ENCODE measurements around the gene HBB. TPM values are rescaled to one million over a fixed set of nuclear protein-coding genes. Genes with fewer than 3 reads are reported as not detected.

HBB gene
- total RNA-seq, 2 experiments from 2014 or later: not detected

DNA sequence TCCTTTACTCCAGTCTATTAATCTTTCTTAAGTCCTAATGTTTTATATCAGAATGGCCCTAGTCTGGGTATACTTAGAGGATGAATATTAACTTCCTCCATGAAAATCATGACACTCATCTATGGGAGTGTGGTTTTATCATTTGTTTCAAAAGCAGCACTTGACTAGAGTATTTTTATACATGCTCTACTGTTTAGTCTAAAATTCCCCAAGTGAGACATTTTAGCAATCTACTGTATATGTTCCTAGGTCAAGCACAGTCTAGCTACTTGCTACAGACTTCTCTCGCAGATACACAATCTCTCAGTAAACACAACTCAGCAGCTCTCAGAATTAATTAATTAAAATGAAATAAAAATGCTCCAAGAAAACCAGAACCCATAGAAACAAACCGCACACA is 2.9 kb upstream of the HBB start:
- no peaks in the 10 kb centered on the region for H3K36me3 Mint-ChIP-seq (ENCODE audit: low read depth)
- no peak for DNase-seq
- POLR2A ChIA-PET: no interaction called here
- no peak for ATAC-seq
- H3K27ac Mint-ChIP-seq: no peak overlapping the region
- intact Hi-C loops (cut with micrococcal nuclease): no loop called here
- TF ChIP-seq, protein P1, sequence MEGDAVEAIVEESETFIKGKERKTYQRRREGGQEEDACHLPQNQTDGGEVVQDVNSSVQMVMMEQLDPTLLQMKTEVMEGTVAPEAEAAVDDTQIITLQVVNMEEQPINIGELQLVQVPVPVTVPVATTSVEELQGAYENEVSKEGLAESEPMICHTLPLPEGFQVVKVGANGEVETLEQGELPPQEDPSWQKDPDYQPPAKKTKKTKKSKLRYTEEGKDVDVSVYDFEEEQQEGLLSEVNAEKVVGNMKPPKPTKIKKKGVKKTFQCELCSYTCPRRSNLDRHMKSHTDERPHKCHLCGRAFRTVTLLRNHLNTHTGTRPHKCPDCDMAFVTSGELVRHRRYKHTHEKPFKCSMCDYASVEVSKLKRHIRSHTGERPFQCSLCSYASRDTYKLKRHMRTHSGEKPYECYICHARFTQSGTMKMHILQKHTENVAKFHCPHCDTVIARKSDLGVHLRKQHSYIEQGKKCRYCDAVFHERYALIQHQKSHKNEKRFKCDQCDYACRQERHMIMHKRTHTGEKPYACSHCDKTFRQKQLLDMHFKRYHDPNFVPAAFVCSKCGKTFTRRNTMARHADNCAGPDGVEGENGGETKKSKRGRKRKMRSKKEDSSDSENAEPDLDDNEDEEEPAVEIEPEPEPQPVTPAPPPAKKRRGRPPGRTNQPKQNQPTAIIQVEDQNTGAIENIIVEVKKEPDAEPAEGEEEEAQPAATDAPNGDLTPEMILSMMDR (IDR thresholded peaks at IDR 0.05): no peak
- CTCF ChIA-PET: no interaction called here
- H3K4me1 Mint-ChIP-seq (ENCODE audit: low read depth): no peaks in the 10 kb centered on the region
- H3K4me3 Mint-ChIP-seq: no peak overlapping the region
- no peaks in the 10 kb centered on the region for H3K9me3 Mint-ChIP-seq
- H3K27me3 Mint-ChIP-seq: peaks cover 4% of the 10 kb centered on the region

DNA sequence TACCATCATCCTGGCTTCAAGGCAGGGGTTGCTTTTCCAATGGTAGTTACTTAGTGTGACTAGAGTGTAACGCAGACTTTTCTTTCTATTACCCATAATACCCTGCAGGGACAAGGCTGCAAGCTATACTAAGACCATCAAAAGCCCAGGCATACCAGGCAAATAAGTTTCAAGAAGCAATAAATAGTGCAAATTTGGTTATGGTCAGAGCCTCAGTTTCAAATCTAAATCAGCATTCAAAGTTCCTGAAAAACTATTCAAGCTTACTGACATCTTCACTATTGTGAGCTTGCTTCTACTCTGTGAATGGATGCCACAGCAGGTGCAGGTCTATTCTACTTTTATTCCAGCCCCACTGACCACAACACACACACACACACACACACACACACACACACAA is 2.5 kb upstream of the HBB start:
- TF ChIP-seq, protein P1 (IDR thresholded peaks at IDR 0.05): no peak
- no peaks in the 10 kb centered on the region for H3K4me1 Mint-ChIP-seq (ENCODE audit: low read depth)
- no peak overlapping the region for H3K27ac Mint-ChIP-seq
- DNase-seq (no peak), ATAC-seq (no peak)
- POLR2A ChIA-PET: no interaction called here
- no peaks in the 10 kb centered on the region for H3K9me3 Mint-ChIP-seq
- CTCF ChIA-PET: interaction anchor here (0.5 kb wide), 1 partner anchor 736 kb away, joined by 3 read pairs; no protein-coding TSS in a partner anchor
- no peaks in the 10 kb centered on the region for H3K36me3 Mint-ChIP-seq (ENCODE audit: low read depth)
- no peak overlapping the region for H3K4me3 Mint-ChIP-seq
- intact Hi-C loops (cut with micrococcal nuclease): no loop called here
- peaks cover 4% of the 10 kb centered on the region for H3K27me3 Mint-ChIP-seq

DNA sequence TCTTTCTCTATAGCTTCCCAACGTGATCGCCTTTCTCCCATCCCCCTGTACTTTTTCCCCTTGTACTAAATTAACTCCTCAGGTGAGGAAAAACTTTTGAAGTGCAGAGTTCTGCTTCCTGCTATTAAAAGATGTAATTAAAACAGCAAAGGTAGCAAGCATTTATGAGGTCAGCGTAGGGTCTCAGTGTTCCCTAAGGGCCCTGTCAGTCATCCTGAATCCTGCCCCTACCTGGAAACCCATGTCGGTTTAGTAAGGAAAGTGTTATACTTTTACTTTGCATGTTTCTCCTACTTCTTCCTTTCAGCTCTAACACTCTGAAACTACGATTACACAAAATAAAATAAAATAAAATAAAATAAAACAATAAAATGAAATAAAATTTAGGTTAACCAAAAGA is 1.3 kb upstream of the HBB start:
- ChIA-PET CTCF (no interaction called here), POLR2A (no interaction called here)
- intact Hi-C loops (cut with micrococcal nuclease): no loop called here
- TF ChIP-seq, protein P1 (IDR thresholded peaks at IDR 0.05): no peak
- Mint-ChIP-seq H3K4me1 (ENCODE audit: low read depth) (no peaks in the 10 kb centered on the region), H3K27ac (no peak overlapping the region), H3K27me3 (peaks cover 6% of the 10 kb centered on the region), H3K9me3 (no peaks in the 10 kb centered on the region), H3K36me3 (ENCODE audit: low read depth) (no peaks in the 10 kb centered on the region), H3K4me3 (no peak overlapping the region)
- ATAC-seq (no peak), DNase-seq (no peak)

DNA sequence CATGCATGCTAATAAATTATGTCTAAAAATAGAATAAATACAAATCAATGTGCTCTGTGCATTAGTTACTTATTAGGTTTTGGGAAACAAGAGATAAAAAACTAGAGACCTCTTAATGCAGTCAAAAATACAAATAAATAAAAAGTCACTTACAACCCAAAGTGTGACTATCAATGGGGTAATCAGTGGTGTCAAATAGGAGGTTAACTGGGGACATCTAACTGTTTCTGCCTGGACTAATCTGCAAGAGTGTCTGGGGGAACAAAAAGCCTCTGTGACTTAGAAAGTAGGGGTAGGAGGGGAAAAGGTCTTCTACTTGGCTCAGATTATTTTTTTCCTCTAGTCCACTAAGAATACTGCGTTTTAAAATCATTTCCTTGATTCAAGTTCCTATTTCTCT is 810 bp upstream of the HBB start:
- ChIA-PET CTCF (no interaction called here), POLR2A (no interaction called here)
- H3K4me3 Mint-ChIP-seq: no peak overlapping the region
- H3K9me3 Mint-ChIP-seq: no peaks in the 10 kb centered on the region
- TF ChIP-seq, protein P1 (IDR thresholded peaks at IDR 0.05): no peak
- ATAC-seq: no peak
- peaks cover 6% of the 10 kb centered on the region for H3K27me3 Mint-ChIP-seq
- intact Hi-C loops (cut with micrococcal nuclease): no loop called here
- H3K36me3 Mint-ChIP-seq (ENCODE audit: low read depth): no peaks in the 10 kb centered on the region
- no peak overlapping the region for H3K27ac Mint-ChIP-seq
- H3K4me1 Mint-ChIP-seq (ENCODE audit: low read depth): no peaks in the 10 kb centered on the region
- no peak for DNase-seq

DNA sequence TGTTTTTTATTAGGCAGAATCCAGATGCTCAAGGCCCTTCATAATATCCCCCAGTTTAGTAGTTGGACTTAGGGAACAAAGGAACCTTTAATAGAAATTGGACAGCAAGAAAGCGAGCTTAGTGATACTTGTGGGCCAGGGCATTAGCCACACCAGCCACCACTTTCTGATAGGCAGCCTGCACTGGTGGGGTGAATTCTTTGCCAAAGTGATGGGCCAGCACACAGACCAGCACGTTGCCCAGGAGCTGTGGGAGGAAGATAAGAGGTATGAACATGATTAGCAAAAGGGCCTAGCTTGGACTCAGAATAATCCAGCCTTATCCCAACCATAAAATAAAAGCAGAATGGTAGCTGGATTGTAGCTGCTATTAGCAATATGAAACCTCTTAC is 1.4 kb downstream of the HBB start:
- H3K27me3 Mint-ChIP-seq: peaks cover 5% of the 10 kb centered on the region
- H3K27ac Mint-ChIP-seq: no peak overlapping the region
- no peak for DNase-seq
- H3K4me1 Mint-ChIP-seq (ENCODE audit: low read depth): no peaks in the 10 kb centered on the region
- ChIA-PET CTCF (interaction anchor here (0.6 kb wide), 1 partner anchor 120 kb away, joined by 3 read pairs; no protein-coding TSS in a partner anchor), POLR2A (interaction anchor here (0.5 kb wide), 1 partner anchor 17 kb away, joined by 3 read pairs; no protein-coding TSS in a partner anchor)
- H3K36me3 Mint-ChIP-seq (ENCODE audit: low read depth): no peaks in the 10 kb centered on the region
- TF ChIP-seq, protein P1 (IDR thresholded peaks at IDR 0.05): no peak
- H3K4me3 Mint-ChIP-seq: no peak overlapping the region
- no peaks in the 10 kb centered on the region for H3K9me3 Mint-ChIP-seq
- intact Hi-C loops (cut with micrococcal nuclease): no loop called here
- ATAC-seq: no peak
